ENCODE data around the gene RUNX2.

DNA sequence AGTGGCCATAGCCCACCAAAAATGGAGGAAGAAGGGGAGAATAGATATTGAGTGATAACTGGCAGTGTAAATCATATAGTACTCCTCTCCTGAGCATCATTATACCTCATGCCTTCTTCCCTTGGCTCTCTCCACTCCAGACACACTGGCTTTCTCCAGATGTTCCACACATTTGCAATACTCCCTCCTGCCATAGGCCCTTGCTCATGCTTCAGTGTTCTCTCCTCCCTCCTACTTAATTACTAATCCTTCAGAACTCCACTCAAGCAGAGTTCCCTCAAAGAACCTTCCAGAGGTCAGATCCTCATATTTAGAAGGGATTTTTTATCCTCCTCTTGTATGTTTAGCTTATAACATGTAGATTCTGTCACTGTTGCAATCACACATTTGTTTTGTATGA, 329.1 kb downstream of the RUNX2 start:
- TF ChIP-seq CTCF (IDR thresholded peaks at IDR 0.05; ENCODE audit: low read length) (no peak), EZH2 (IDR thresholded peaks at IDR 0.05; ENCODE audit: borderline replicate concordance, low read length) (no peak)

Measured in OCI-LY1 (cell line).